ENCODE data around the gene ASTN2.

ASTN2 gene

GRCh38 chr9:116539549-116539948 lies 875.3 kb downstream of the ASTN2 start:
- peaks cover 9% of the 10 kb centered on the region for H3K9me3 ChIP-seq (ENCODE audit: severe bottlenecking)

GRCh38 chr9:116525611-116526010 lies 889.2 kb downstream of the ASTN2 start:
- Histone ChIP-seq H3K27ac (no peak overlapping the region), H3K36me3 (no peaks in the 10 kb centered on the region), H3K9me3 (ENCODE audit: severe bottlenecking) (no peaks in the 10 kb centered on the region), H3K4me3 (ENCODE audit: low read depth, low read length) (no peak overlapping the region), H3K27me3 (ENCODE audit: insufficient read depth, low read depth, severe bottlenecking) (no peaks in the 10 kb centered on the region)
- no peak for DNase-seq
- TF ChIP-seq CTCF (IDR thresholded peaks at IDR 0.05; ENCODE audit: low read depth, low read length), result no peak

More at GRCh38 chr9:116539549-116539948, 875.3 kb downstream of the ASTN2 start:
- DNase-seq, result no peak
- H3K27me3 ChIP-seq (ENCODE audit: insufficient read depth, low read depth, severe bottlenecking), result no peaks in the 10 kb centered on the region
- no peaks in the 10 kb centered on the region for H3K36me3 ChIP-seq
- TF ChIP-seq CTCF (IDR thresholded peaks at IDR 0.05; ENCODE audit: low read depth, low read length), result no peak
- no peak overlapping the region for H3K4me3 ChIP-seq (ENCODE audit: low read depth, low read length)
- H3K27ac ChIP-seq, result no peak overlapping the region

- Histone ChIP-seq H3K27ac (no peak overlapping the region), H3K4me3 (ENCODE audit: low read depth, low read length) (no peak overlapping the region), H3K36me3 (no peaks in the 10 kb centered on the region), H3K27me3 (ENCODE audit: insufficient read depth, low read depth, severe bottlenecking) (no peaks in the 10 kb centered on the region), H3K9me3 (ENCODE audit: severe bottlenecking) (no peaks in the 10 kb centered on the region)
- no peak for TF ChIP-seq CTCF (IDR thresholded peaks at IDR 0.05; ENCODE audit: low read depth, low read length)
- DNase-seq, result no peak
These were observed 889.9 kb downstream of the ASTN2 start for GRCh38 chr9:116524778-116525470.

- TF ChIP-seq CTCF (IDR thresholded peaks at IDR 0.05; ENCODE audit: low read depth, low read length), result no peak
- DNase-seq, result no peak
- H3K36me3 ChIP-seq, result no peaks in the 10 kb centered on the region
These were observed 894.6 kb downstream of the ASTN2 start for GRCh38 chr9:116520218-116520617.

GRCh38 chr9:116516456-116516855 lies 898.4 kb downstream of the ASTN2 start:
- H3K4me3 ChIP-seq (ENCODE audit: low read depth, low read length), result no peak overlapping the region
- no peak for DNase-seq
- H3K36me3 ChIP-seq, result no peaks in the 10 kb centered on the region
- no peaks in the 10 kb centered on the region for H3K27me3 ChIP-seq (ENCODE audit: insufficient read depth, low read depth, severe bottlenecking)
- H3K9me3 ChIP-seq (ENCODE audit: severe bottlenecking), result peaks cover 23% of the 10 kb centered on the region
- no peak for TF ChIP-seq CTCF (IDR thresholded peaks at IDR 0.05; ENCODE audit: low read depth, low read length)
- H3K27ac ChIP-seq, result no peak overlapping the region

More at GRCh38 chr9:116520218-116520617, 894.6 kb downstream of the ASTN2 start:
- Histone ChIP-seq H3K9me3 (ENCODE audit: severe bottlenecking) (peaks cover 15% of the 10 kb centered on the region), H3K27me3 (ENCODE audit: insufficient read depth, low read depth, severe bottlenecking) (no peaks in the 10 kb centered on the region), H3K4me3 (ENCODE audit: low read depth, low read length) (no peak overlapping the region), H3K27ac (no peak overlapping the region)

- H3K27ac ChIP-seq, result no peak overlapping the region
- no peak for TF ChIP-seq CTCF (IDR thresholded peaks at IDR 0.05; ENCODE audit: low read depth, low read length)
- no peak overlapping the region for H3K4me3 ChIP-seq (ENCODE audit: low read depth, low read length)
- DNase-seq, result no peak
- H3K27me3 ChIP-seq (ENCODE audit: insufficient read depth, low read depth, severe bottlenecking), result no peaks in the 10 kb centered on the region
- H3K9me3 ChIP-seq (ENCODE audit: severe bottlenecking), result peaks cover 23% of the 10 kb centered on the region
- no peaks in the 10 kb centered on the region for H3K36me3 ChIP-seq
These were observed 899.3 kb downstream of the ASTN2 start for GRCh38 chr9:116515541-116515940.
